ENCODE data around the gene DPY19L1.
"Not testable (repeated sequence)": the region's sequence is repeated elsewhere in the genome, so short reads cannot be mapped to it uniquely, and the experiment has no call there.

DPY19L1 gene

GRCh38 chr7:34996423-34997090 lies 40.7 kb downstream of the DPY19L1 start:
- not testable (repeated sequence) for DNase-seq (ENCODE audit: insufficient read length, low spot score); FAIRE-seq

GRCh38 chr7:34995757-34996156 lies 41.5 kb downstream of the DPY19L1 start:
- FAIRE-seq, result no peak

GRCh38 chr7:34991938-34992840 lies 45.1 kb downstream of the DPY19L1 start:
- peak; percentile 78 for FAIRE-seq
- no peak for DNase-seq (ENCODE audit: insufficient read length, low spot score)

More at GRCh38 chr7:34995757-34996156, 41.5 kb downstream of the DPY19L1 start:
- no peak for DNase-seq (ENCODE audit: insufficient read length, low spot score)

- FAIRE-seq; DNase-seq (ENCODE audit: insufficient read length, low spot score): not testable (repeated sequence)
Measured at GRCh38 chr7:34988442-34989125, 48.7 kb downstream of the DPY19L1 start.

- not testable (repeated sequence) for DNase-seq (ENCODE audit: insufficient read length, low spot score)
- FAIRE-seq, result peak; percentile 31
Measured at GRCh38 chr7:34985155-34985554, 52.1 kb downstream of the DPY19L1 start.

- DNase-seq (ENCODE audit: insufficient read length, low spot score); FAIRE-seq: not testable (repeated sequence)
Measured at GRCh38 chr7:34984140-34984539, 53.1 kb downstream of the DPY19L1 start.

GRCh38 chr7:34982371-34983019 lies 54.8 kb downstream of the DPY19L1 start:
- FAIRE-seq (peak; percentile 79), DNase-seq (ENCODE audit: insufficient read length, low spot score) (no peak)

GRCh38 chr7:34979124-34979523 lies 58.2 kb downstream of the DPY19L1 start:
- FAIRE-seq, result peak; percentile 42

GRCh38 chr7:34973400-34973760 lies 63.9 kb downstream of the DPY19L1 start:
- no peak for FAIRE-seq
- DNase-seq (ENCODE audit: insufficient read length, low spot score), result no peak

More at GRCh38 chr7:34979124-34979523, 58.2 kb downstream of the DPY19L1 start:
- not testable (repeated sequence) for DNase-seq (ENCODE audit: insufficient read length, low spot score)

GRCh38 chr7:34972739-34973399 lies 64.4 kb downstream of the DPY19L1 start:
- DNase-seq (ENCODE audit: insufficient read length, low spot score), result not testable (repeated sequence)
- peak; percentile 57 for FAIRE-seq

- not testable (repeated sequence) for DNase-seq (ENCODE audit: insufficient read length, low spot score); FAIRE-seq
Measured at GRCh38 chr7:34967818-34968217, 69.5 kb downstream of the DPY19L1 start.

GRCh38 chr7:34966504-34966903 lies 70.8 kb downstream of the DPY19L1 start:
- not testable (repeated sequence) for FAIRE-seq

GRCh38 chr7:34958021-34958420 lies 79.3 kb downstream of the DPY19L1 start:
- FAIRE-seq (no peak), DNase-seq (ENCODE audit: insufficient read length, low spot score) (no peak)

More at GRCh38 chr7:34966504-34966903, 70.8 kb downstream of the DPY19L1 start:
- DNase-seq (ENCODE audit: insufficient read length, low spot score), result not testable (repeated sequence)

- DNase-seq (ENCODE audit: insufficient read length, low spot score), result no peak
- no peak for FAIRE-seq
Measured at GRCh38 chr7:34952822-34953221, 84.5 kb downstream of the DPY19L1 start.

- FAIRE-seq (no peak), DNase-seq (ENCODE audit: insufficient read length, low spot score) (no peak)
Measured at GRCh38 chr7:34949361-34949760, 87.9 kb downstream of the DPY19L1 start.

- FAIRE-seq, result peak; percentile 71
- not testable (repeated sequence) for DNase-seq (ENCODE audit: insufficient read length, low spot score)
Measured at GRCh38 chr7:34947427-34947826, 89.9 kb downstream of the DPY19L1 start.

- DNase-seq (ENCODE audit: insufficient read length, low spot score), result no peak
Measured at GRCh38 chr7:34946486-34946885, 90.8 kb downstream of the DPY19L1 start.

GRCh38 chr7:34945894-34946477 lies 91.3 kb downstream of the DPY19L1 start:
- DNase-seq (ENCODE audit: insufficient read length, low spot score); FAIRE-seq: not testable (repeated sequence)

More at GRCh38 chr7:34946486-34946885, 90.8 kb downstream of the DPY19L1 start:
- no peak for FAIRE-seq

- FAIRE-seq (no peak), DNase-seq (ENCODE audit: insufficient read length, low spot score) (no peak)
Measured at GRCh38 chr7:34939175-34939574, 98.1 kb downstream of the DPY19L1 start.

Measured in GM19239 (cell line).